ENCODE results near the gene KBTBD6.
"Not testable (repeated sequence)": the region's sequence is repeated elsewhere in the genome, so short reads cannot be mapped to it uniquely, and the experiment has no call there.

KBTBD6 gene

DNA sequence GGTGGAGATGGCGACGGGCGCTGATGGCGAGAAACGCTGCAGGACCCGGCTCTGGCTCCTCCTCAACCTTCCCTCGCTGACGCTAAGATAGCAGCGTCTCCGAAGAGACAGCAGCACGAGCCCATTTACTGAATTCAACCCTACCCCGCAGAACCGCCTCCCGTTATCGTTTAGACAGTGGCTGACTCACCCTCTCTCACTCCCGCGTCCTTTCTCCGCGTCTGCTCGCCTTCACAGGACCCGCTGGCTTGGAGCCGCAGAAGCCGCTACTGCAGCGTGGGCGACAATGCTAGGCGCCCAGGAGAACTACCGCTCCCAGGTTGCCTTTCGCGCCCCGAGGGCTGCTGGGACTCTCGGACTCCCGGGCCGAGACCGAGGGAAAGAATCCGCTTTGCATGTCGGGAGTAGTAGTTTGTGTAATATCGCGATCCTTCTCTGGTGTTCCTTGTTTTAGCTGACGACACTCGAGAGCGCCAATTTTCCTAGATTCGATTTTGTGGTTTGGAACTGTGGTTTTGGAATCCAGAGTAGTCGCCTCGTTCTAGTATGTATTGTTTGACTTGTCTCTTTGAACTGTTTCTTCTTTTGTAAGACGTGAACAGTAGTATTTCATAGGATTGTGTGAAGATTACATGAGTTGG lies at the start of gene KBTBD6:
TSS of gene KBTBD6 (minus strand) at position 291 of the 641 bp plus-strand sequence. CDS start 291 bp downstream, outside the sequence.
- Histone ChIP-seq H3K36me3 (ENCODE audit: insufficient read depth, insufficient read length, low read length) (peaks cover 18% of the 10 kb centered on the region), H3K27me3 (ENCODE audit: insufficient read depth, insufficient read length) (no peaks in the 10 kb centered on the region), H3K9ac (ENCODE audit: insufficient read length, low read depth) (peak within 1 kb of the TSS; percentile 79), H3K9me3 (ENCODE audit: insufficient read depth, low read length) (no peaks in the 10 kb centered on the region), H3K4me1 (ENCODE audit: insufficient read depth, insufficient read length) (no peaks in the 10 kb centered on the region), H3K4me3 (ENCODE audit: insufficient read length, low read depth) (peak within 1 kb of the TSS; percentile 72)
- no peak for TF ChIP-seq SUZ12 (IDR thresholded peaks at IDR 0.05; ENCODE audit: extremely low read depth, insufficient read depth, insufficient read length)
- peak; percentile 92 for DNase-seq (ENCODE audit: low read depth, low spot score)

- TF ChIP-seq YY1 (IDR thresholded peaks at IDR 0.05; ENCODE audit: insufficient read depth, insufficient read length) (no peak), ZNF274 (IDR thresholded peaks at IDR 0.05; ENCODE audit: low read depth, low read length) (no peak), SUZ12 (IDR thresholded peaks at IDR 0.05; ENCODE audit: extremely low read depth, insufficient read depth, insufficient read length) (no peak)
- no peak for DNase-seq (ENCODE audit: low read depth, low spot score)
- H3K4me1 ChIP-seq (ENCODE audit: insufficient read depth, insufficient read length): no peaks in the 10 kb centered on the region
- H3K9me3 ChIP-seq (ENCODE audit: insufficient read depth, low read length): no peaks in the 10 kb centered on the region
- no peak overlapping the region for H3K4me3 ChIP-seq (ENCODE audit: insufficient read length, low read depth)
- H3K9ac ChIP-seq (ENCODE audit: insufficient read length, low read depth): no peak overlapping the region
- H3K36me3 ChIP-seq (ENCODE audit: insufficient read depth, insufficient read length, low read length): no peaks in the 10 kb centered on the region
- H3K27me3 ChIP-seq (ENCODE audit: insufficient read depth, insufficient read length): no peaks in the 10 kb centered on the region
Measured at GRCh38 chr13:41182231-41182630, 49.6 kb upstream of the KBTBD6 start.

DNA sequence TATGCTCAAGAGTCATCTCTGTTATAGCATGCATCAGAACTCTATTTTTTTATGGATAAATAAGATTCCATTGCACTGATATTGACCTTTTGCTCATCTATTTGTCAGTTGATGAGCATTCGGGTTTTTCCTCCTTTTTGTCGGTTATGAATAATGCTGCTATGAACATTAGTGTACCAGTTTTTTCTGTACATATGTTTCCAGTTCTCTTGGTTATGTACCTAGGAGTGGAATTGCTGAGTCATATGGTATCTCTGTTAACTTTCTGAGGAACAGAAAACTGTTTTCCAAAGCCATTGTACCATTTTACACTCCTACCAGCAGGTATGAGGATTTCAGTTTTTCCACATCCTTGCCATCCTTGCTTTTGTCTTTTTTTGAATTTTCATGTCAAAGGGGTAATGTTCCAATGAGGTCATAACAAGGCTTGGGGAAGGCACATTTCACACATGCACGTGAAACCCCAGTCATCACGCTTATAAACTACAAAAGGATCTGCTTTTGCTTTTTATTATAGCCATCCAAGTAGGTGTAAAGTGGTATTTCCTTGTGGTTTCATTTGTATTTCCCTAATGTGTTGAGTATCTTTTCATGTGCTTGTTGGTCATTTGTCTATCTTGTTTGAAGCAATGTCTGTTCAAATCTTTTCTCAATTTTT lies 47.1 kb upstream of the KBTBD6 start:
- H3K9me3 ChIP-seq (ENCODE audit: insufficient read depth, low read length): peaks cover 15% of the 10 kb centered on the region; the same call in 1 of the 2 replicates
- no peak overlapping the region for H3K9ac ChIP-seq (ENCODE audit: insufficient read length, low read depth)
- H3K27me3 ChIP-seq (ENCODE audit: insufficient read depth, insufficient read length): no peaks in the 10 kb centered on the region
- no peaks in the 10 kb centered on the region for H3K4me1 ChIP-seq (ENCODE audit: insufficient read depth, insufficient read length)
- H3K36me3 ChIP-seq (ENCODE audit: insufficient read depth, insufficient read length, low read length): no peaks in the 10 kb centered on the region
- no peak for DNase-seq (ENCODE audit: low read depth, low spot score)
- TF ChIP-seq ZNF274 (IDR thresholded peaks at IDR 0.05; ENCODE audit: low read depth, low read length): no peak
- no peak for TF ChIP-seq SUZ12 (IDR thresholded peaks at IDR 0.05; ENCODE audit: extremely low read depth, insufficient read depth, insufficient read length)
- TF ChIP-seq YY1 (IDR thresholded peaks at IDR 0.05; ENCODE audit: insufficient read depth, insufficient read length): no peak
- no peak overlapping the region for H3K4me3 ChIP-seq (ENCODE audit: insufficient read length, low read depth)

DNA sequence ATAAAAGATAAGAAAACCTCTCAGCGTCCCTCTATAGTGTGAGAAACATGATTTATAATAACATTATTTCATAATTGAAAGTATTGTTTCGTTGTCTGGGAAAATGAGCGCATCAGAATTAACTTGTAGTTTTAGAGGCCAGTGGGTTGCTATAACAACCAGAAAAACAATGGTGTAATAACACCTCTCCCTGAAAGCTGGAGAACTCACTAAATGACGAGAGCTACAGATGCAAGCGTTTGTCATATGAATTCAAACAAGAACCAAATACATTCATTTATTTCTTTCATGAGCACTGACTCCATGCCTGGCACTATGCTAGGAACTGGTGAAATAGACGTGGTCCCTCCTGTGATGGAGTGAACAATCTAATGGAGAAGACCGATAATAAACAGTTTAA lies 45.4 kb upstream of the KBTBD6 start:
- no peak overlapping the region for H3K9ac ChIP-seq (ENCODE audit: insufficient read length, low read depth)
- DNase-seq (ENCODE audit: low read depth, low spot score): no peak
- TF ChIP-seq YY1 (IDR thresholded peaks at IDR 0.05; ENCODE audit: insufficient read depth, insufficient read length) (no peak), SUZ12 (IDR thresholded peaks at IDR 0.05; ENCODE audit: extremely low read depth, insufficient read depth, insufficient read length) (no peak), ZNF274 (IDR thresholded peaks at IDR 0.05; ENCODE audit: low read depth, low read length) (no peak)
- H3K36me3 ChIP-seq (ENCODE audit: insufficient read depth, insufficient read length, low read length): no peaks in the 10 kb centered on the region
- no peaks in the 10 kb centered on the region for H3K4me1 ChIP-seq (ENCODE audit: insufficient read depth, insufficient read length)
- peaks cover 28% of the 10 kb centered on the region for H3K9me3 ChIP-seq (ENCODE audit: insufficient read depth, low read length)
- no peaks in the 10 kb centered on the region for H3K27me3 ChIP-seq (ENCODE audit: insufficient read depth, insufficient read length)
- H3K4me3 ChIP-seq (ENCODE audit: insufficient read length, low read depth): no peak overlapping the region

GRCh38 chr13:41177616-41178015 lies 45.0 kb upstream of the KBTBD6 start:
- no peak for DNase-seq (ENCODE audit: low read depth, low spot score)
- Histone ChIP-seq H3K4me1 (ENCODE audit: insufficient read depth, insufficient read length) (no peaks in the 10 kb centered on the region), H3K27me3 (ENCODE audit: insufficient read depth, insufficient read length) (no peaks in the 10 kb centered on the region), H3K9me3 (ENCODE audit: insufficient read depth, low read length) (peaks cover 28% of the 10 kb centered on the region), H3K36me3 (ENCODE audit: insufficient read depth, insufficient read length, low read length) (no peaks in the 10 kb centered on the region), H3K9ac (ENCODE audit: insufficient read length, low read depth) (no peak overlapping the region), H3K4me3 (ENCODE audit: insufficient read length, low read depth) (no peak overlapping the region)
- TF ChIP-seq SUZ12 (IDR thresholded peaks at IDR 0.05; ENCODE audit: extremely low read depth, insufficient read depth, insufficient read length) (no peak), ZNF274 (IDR thresholded peaks at IDR 0.05; ENCODE audit: low read depth, low read length) (no peak), YY1 (IDR thresholded peaks at IDR 0.05; ENCODE audit: insufficient read depth, insufficient read length) (no peak)

- H3K36me3 ChIP-seq (ENCODE audit: insufficient read depth, insufficient read length, low read length); H3K9ac ChIP-seq (ENCODE audit: insufficient read length, low read depth); H3K27me3 ChIP-seq (ENCODE audit: insufficient read depth, insufficient read length); DNase-seq (ENCODE audit: low read depth, low spot score); H3K4me3 ChIP-seq (ENCODE audit: insufficient read length, low read depth); H3K4me1 ChIP-seq (ENCODE audit: insufficient read depth, insufficient read length): not testable (repeated sequence)
- H3K9me3 ChIP-seq (ENCODE audit: insufficient read depth, low read length): peaks cover 28% of the 10 kb centered on the region
Measured at GRCh38 chr13:41175576-41175975, 43.0 kb upstream of the KBTBD6 start.

GRCh38 chr13:41162151-41162550 lies 29.5 kb upstream of the KBTBD6 start:
- Histone ChIP-seq H3K4me3 (ENCODE audit: insufficient read length, low read depth) (no peak overlapping the region), H3K36me3 (ENCODE audit: insufficient read depth, insufficient read length, low read length) (no peaks in the 10 kb centered on the region), H3K9me3 (ENCODE audit: insufficient read depth, low read length) (no peaks in the 10 kb centered on the region), H3K9ac (ENCODE audit: insufficient read length, low read depth) (no peak overlapping the region), H3K4me1 (ENCODE audit: insufficient read depth, insufficient read length) (peaks cover 2% of the 10 kb centered on the region), H3K27me3 (ENCODE audit: insufficient read depth, insufficient read length) (no peaks in the 10 kb centered on the region)
- DNase-seq (ENCODE audit: low read depth, low spot score): no peak
- no peak for TF ChIP-seq SUZ12 (IDR thresholded peaks at IDR 0.05; ENCODE audit: extremely low read depth, insufficient read depth, insufficient read length)
- no peak for TF ChIP-seq YY1 (IDR thresholded peaks at IDR 0.05; ENCODE audit: insufficient read depth, insufficient read length)
- TF ChIP-seq ZNF274 (IDR thresholded peaks at IDR 0.05; ENCODE audit: low read depth, low read length): no peak

Measured in NT2/D1 (cell line).